Transverse colon (tissue), 4 donors: Measurements from ENCODE around the gene S100A11. TPM values are rescaled to one million over a fixed set of nuclear protein-coding genes. Genes with fewer than 3 reads are reported as not detected.

Experiments used
- DNase-seq: peaks from one replicate; pipeline ENCODE4 v3.0.0-alpha.2; 2019
- H3K27ac ChIP-seq, 4 donors: fragments of 200-600 bp; sonication (generic); 2 replicates each; pipeline ENCODE4 v1.5.1; 2016 to 2018; ENCODE audit warnings: inconsistent platforms in 4 of 4
- H3K27me3 ChIP-seq: fragments of 200-600 bp; sonication (generic); 2 replicates; pipeline ENCODE4 v1.5.1; 2017; ENCODE audit warnings: inconsistent platforms
- H3K36me3 ChIP-seq, 4 donors: fragments of 200-600 bp; sonication (generic); 2 replicates each; pipeline ENCODE4 v1.5.1; 2017 to 2019; ENCODE audit warnings: inconsistent platforms in 4 of 4
- H3K4me1 ChIP-seq, 4 donors: fragments of 200-600 bp; sonication (generic); 2 replicates each; pipeline ENCODE4 v1.5.1; 2017 to 2020; ENCODE audit warnings: inconsistent platforms in 4 of 4
- H3K4me3 ChIP-seq, 4 donors: fragments of 200-600 bp; sonication (generic); 1 replicate in 1 of 4; 2 replicates in 3 of 4; pipeline versions ENCODE4 v1.5.1 to v1.6.1; 2017 to 2019; ENCODE audit warnings: inconsistent platforms in 4 of 4
- H3K9me3 ChIP-seq, 2 donors: fragments of 200-600 bp; sonication (generic); 2 replicates each; pipeline ENCODE4 v1.5.1; 2017 to 2019; ENCODE audit warnings: inconsistent platforms in 2 of 2
- CTCF ChIP-seq, 5 experiments: fragments of 200-600 bp in 3 of 5; fragments of 450-650 bp in 2 of 5; sonication (generic) in 3 of 5; IDR thresholded peaks; 1 replicate in 2 of 5; 2 replicates in 3 of 5; pipeline ENCODE4 v1.5.1; 2016 to 2017; ENCODE audit warnings: antibody characterized with exemption in 5 of 5, inconsistent platforms in 3 of 5, mild to moderate bottlenecking in 2 of 5, moderate library complexity in 1 of 5
- EP300 ChIP-seq: sonication (generic); formaldehyde crosslinking; IDR thresholded peaks from one replicate; pipeline ENCODE4 v1.6.1; 2017; ENCODE audit warnings: antibody characterized with exemption, low read depth
- POLR2A ChIP-seq: fragments of 450-650 bp; IDR thresholded peaks from one replicate; pipeline ENCODE4 v1.6.1; 2016; ENCODE audit warnings: antibody characterized with exemption, mild to moderate bottlenecking, moderate library complexity
- POLR2AphosphoS5 ChIP-seq, 3 donors: sonication (generic); formaldehyde crosslinking; IDR thresholded peaks; one replicate each; pipeline ENCODE4 v1.6.1; 2016; ENCODE audit warnings: antibody characterized with exemption in 3 of 3
- WGBS, 2 donors: methylation state at CpG; one replicate each; pipeline ENCODE4 v1.1.5; 2018; ENCODE audit warnings: low coverage in 1 of 2; 5-methylcytosine and 5-hydroxymethylcytosine counted together
- in situ Hi-C, 4 donors: fragments of 200-750 bp; cut with MboI; loops; one replicate each; pipeline versions ENCODE4 v1.15.0 to v1.15.1; 2017; ENCODE audit warnings: low sequenced_read_pairs in 3 of 4, low pct_ligation_motif_present in 1 of 4, low pct_unique_long_range_greater_than_20kb in 1 of 4
- intact Hi-C: fragments of 100-400 bp; cut with DNase I; formaldehyde crosslinking; loops from one replicate; pipeline ENCODE4 v1.15.1; 2023; ENCODE audit warnings: low total_unique reads
- total RNA-seq, 4 donors: library from RNA; depleted of rRNA; stranded (reverse); fragments of >200 nt; gene quantifications; one replicate each; pipeline ENCODE4 v1.1.0, GENCODE V29; 2016

S100A11 gene
- total RNA-seq, 4 donors from 2014 or later = 35.6 to 108 (median 54.8) TPM

GRCh38 chr1:152013664-152014237, 23.1 kb downstream of the S100A11 start:
- Histone ChIP-seq H3K27me3 (no peaks in the 10 kb centered on the region), H3K4me1 (no peaks in the 10 kb centered on the region), H3K27ac (no peak overlapping the region), H3K9me3 (no peaks in the 10 kb centered on the region), H3K4me3 (no peak overlapping the region), H3K36me3 (no peaks in the 10 kb centered on the region)
- peak; percentile 51 for DNase-seq
- intact Hi-C loops (no loop called here), in situ Hi-C loops (loop anchor here in 2 of 4 donors (25.0 kb wide), 1 partner anchor 101 kb away; the partner anchor contains the start of gene THEM4 (in 2 of the 2))
- 22% methylated on average over 3 of the region's 3 CpGs; no CpG with 5 or more reads in 1 of the 2 donors for WGBS, 2 donors
- peak; percentile 33 to 53 (median 47) for TF ChIP-seq CTCF (IDR thresholded peaks at IDR 0.05)
- no peak for TF ChIP-seq POLR2AphosphoS5 (IDR thresholded peaks at IDR 0.05)

GRCh38 chr1:152009691-152010090, 27.1 kb downstream of the S100A11 start:
- intact Hi-C loops = no loop called here
- WGBS, 2 donors = 89 to 93% methylated on average over 1 of the region's 1 CpG
- in situ Hi-C loops = loop anchor here in 2 of 4 donors (25.0 kb wide), 1 partner anchor 97 kb away; the partner anchor contains the start of gene THEM4 (in 2 of the 2)

DNA sequence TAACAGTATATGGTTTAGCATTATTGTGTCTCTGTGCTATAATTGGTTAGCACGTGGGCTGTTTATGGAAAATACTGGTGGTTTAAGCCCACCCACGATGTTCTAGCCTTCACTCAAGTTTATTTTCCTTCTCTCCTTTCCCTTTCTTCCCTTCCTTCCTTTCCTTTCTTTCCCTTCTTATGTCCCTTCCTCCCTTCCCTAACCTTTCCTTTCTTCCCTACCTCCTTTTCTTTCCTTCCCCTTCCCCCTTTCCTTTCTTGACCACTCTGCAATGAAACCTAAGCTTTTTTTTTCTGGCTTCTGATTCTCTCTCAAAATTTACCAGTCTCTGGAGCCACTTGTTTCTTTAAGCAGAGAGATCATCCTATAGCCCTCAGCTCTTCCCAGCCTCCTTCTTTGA, 29.8 kb downstream of the S100A11 start:
- WGBS, 2 donors = 44 to 63% methylated on average over 2 of the region's 2 CpGs
- intact Hi-C loops (no loop called here), in situ Hi-C loops (loop anchor here in 2 of 4 donors (25.0 kb wide), 1 partner anchor 95 kb away; the partner anchor contains the start of gene THEM4 (in 2 of the 2))
- DNase-seq = no peak
- peaks cover 0 to under 1% (median 0%) of the 10 kb centered on the region in 4 donors for H3K4me1 ChIP-seq
- H3K27me3 ChIP-seq = no peaks in the 10 kb centered on the region
- H3K27ac ChIP-seq = no peak overlapping the region
- TF ChIP-seq CTCF (IDR thresholded peaks at IDR 0.05) (no peak), POLR2A (no peak), EP300 (no peak), POLR2AphosphoS5 (IDR thresholded peaks at IDR 0.05) (no peak)
- H3K36me3 ChIP-seq = no peaks in the 10 kb centered on the region
- no peaks in the 10 kb centered on the region for H3K9me3 ChIP-seq
- no peak overlapping the region for H3K4me3 ChIP-seq

More at GRCh38 chr1:152009691-152010090, 27.1 kb downstream of the S100A11 start:
- Histone ChIP-seq H3K9me3 (no peaks in the 10 kb centered on the region), H3K4me1 (no peaks in the 10 kb centered on the region), H3K4me3 (no peak overlapping the region), H3K36me3 (no peaks in the 10 kb centered on the region), H3K27ac (no peak overlapping the region), H3K27me3 (no peaks in the 10 kb centered on the region)
- TF ChIP-seq POLR2A (no peak), POLR2AphosphoS5 (IDR thresholded peaks at IDR 0.05) (no peak), CTCF (IDR thresholded peaks at IDR 0.05) (no peak), EP300 (no peak)
- no peak for DNase-seq

- Histone ChIP-seq H3K9me3 (no peaks in the 10 kb centered on the region), H3K4me1 (peaks cover 0 to 15% (median 2%) of the 10 kb centered on the region in 4 donors), H3K4me3 (no peak overlapping the region), H3K27ac (no peak overlapping the region), H3K27me3 (no peaks in the 10 kb centered on the region), H3K36me3 (no peaks in the 10 kb centered on the region)
- intact Hi-C loops (no loop called here), in situ Hi-C loops (loop anchor here in 2 of 4 donors (25.0 kb wide), 1 partner anchor 93 kb away; the partner anchor contains the start of gene THEM4 (in 2 of the 2))
- DNase-seq = no peak
- TF ChIP-seq POLR2A (no peak), CTCF (IDR thresholded peaks at IDR 0.05) (no peak), EP300 (no peak), POLR2AphosphoS5 (IDR thresholded peaks at IDR 0.05) (no peak)
- WGBS, 2 donors = 51 to 67% methylated on average over 3 to 4 of the region's 4 CpGs
Measured at GRCh38 chr1:152005360-152005912, 31.4 kb downstream of the S100A11 start.
